HUES64 (cell line): ENCODE measurements around the gene TMEM132D.

Experiments
- H3K27ac ChIP-seq: 2 replicates; pipeline ENCODE4 v1.7.0; 2013; ENCODE audit warnings: low read depth, low read length, inconsistent platforms
- H3K27me3 ChIP-seq: 2 replicates; pipeline ENCODE4 v1.6.1; 2013; ENCODE audit warnings: mild to moderate bottlenecking, low read length; ENCODE audit not compliant: insufficient read depth
- H3K36me3 ChIP-seq: 2 replicates; pipeline ENCODE4 v1.6.1; 2013; ENCODE audit warnings: mild to moderate bottlenecking, low read length; ENCODE audit not compliant: insufficient read depth
- H3K4me1 ChIP-seq: 2 replicates; pipeline ENCODE4 v1.6.1; 2013; ENCODE audit warnings: mild to moderate bottlenecking, low read length, moderate library complexity; ENCODE audit not compliant: insufficient read depth
- H3K4me3 ChIP-seq: 2 replicates; pipeline ENCODE4 v1.5.1; 2013; ENCODE audit warnings: mild to moderate bottlenecking, low read length, moderate library complexity
- H3K9ac ChIP-seq: 2 replicates; pipeline ENCODE4 v1.6.1; 2013; ENCODE audit warnings: mild to moderate bottlenecking, low read depth, low read length
- H3K9me3 ChIP-seq: 2 replicates; pipeline ENCODE4 v1.6.1; 2013; ENCODE audit warnings: low read depth, low read length; ENCODE audit not compliant: insufficient read depth
- WGBS: fragments of 150-250, 120-280 bp; methylation state at CpG from one replicate; pipeline ENCODE4 v1.1.7; 2013; ENCODE audit warnings: missing lambda C conversion rate; 5-methylcytosine and 5-hydroxymethylcytosine counted together

TMEM132D gene

DNA sequence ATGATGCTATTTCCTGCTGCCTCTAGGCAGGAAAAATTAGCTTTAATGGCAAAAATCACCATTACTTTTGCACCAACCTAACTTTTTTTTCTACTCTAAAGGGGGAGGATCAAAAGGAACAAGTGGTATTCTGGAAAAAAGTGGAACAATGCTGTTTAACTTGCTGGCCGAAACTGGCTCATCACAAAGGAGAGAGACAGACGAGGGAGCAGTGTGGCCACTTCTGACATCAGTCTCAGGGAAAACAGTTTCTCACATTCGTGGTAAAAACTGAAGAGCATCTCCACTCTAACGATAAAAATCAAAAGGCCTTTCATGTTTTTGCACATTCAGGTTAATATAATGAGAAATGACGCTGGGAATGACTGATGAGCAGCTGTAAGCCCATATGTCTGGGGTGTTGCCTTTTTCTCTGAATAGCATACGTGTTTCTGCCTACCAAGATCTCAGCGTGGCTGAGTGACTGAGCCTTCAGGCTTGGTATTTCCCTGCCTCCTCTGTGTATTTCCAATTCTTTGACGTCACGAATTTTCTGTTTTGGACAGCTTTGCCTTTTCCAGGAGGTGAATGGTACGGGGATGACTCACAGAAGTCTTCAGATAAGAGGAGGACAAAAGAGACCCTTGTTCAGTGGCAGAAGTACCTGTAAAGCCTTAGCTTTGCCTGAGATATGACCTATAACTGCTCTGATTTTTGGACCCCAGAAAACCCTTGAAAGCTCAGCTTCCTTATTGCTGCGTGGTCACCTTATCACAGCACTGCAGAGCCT, 691.8 kb downstream of the TMEM132D start:
- no peaks in the 10 kb centered on the region for H3K27me3 ChIP-seq
- 91% methylated on average over 11 of the region's 11 CpGs for WGBS
- H3K9ac ChIP-seq: no peak overlapping the region
- no peak overlapping the region for H3K27ac ChIP-seq
- H3K4me1 ChIP-seq: no peaks in the 10 kb centered on the region
- H3K4me3 ChIP-seq: no peak overlapping the region
- no peaks in the 10 kb centered on the region for H3K36me3 ChIP-seq
- 0 out of 2 replicates have a peak, but pooled peaks cover 3% of the 10 kb centered on the region for H3K9me3 ChIP-seq

DNA sequence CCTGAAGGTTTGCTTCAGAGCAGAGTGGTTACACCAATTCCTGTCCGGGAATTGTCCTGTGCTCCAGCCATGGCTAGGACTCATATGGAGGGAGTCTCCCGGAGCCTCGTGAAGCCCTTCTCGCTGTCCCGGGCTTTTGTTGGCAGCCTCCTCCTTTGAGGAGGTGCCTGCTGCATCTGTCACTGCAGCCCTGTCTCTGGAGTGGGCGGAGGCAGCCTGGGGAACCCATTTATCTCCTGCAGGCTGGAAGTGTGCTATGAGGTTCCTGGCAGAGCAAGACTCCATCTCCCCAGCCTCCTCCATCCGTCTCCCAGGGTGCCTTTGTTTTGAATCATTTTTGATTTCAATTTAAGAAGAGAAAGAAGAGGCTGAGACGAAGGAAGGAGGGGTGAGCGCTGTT, 695.3 kb downstream of the TMEM132D start:
- no peak overlapping the region for H3K27ac ChIP-seq

DNA sequence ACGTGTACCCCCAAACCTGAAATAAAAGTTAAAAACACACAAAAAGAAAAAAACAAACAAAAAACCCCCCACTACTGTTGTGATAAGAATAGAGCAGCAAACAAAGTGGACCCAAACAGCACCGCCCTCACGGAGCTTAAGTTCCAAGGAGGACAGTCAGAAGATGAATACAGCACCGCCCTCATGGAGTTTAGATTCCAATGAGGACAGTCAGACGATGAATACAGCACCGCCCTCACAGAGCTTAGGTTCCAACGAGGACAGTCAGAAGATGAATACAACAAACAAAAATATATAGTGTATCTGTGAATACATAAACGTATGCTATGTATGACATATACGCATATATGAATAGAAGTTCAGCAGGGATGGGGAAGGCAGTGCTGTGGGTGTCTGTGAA, 696.7 kb downstream of the TMEM132D start:
- H3K4me1 ChIP-seq: no peaks in the 10 kb centered on the region
- 91% methylated on average over 8 of the region's 9 CpGs for WGBS

More for the DNA sequence above, 695.3 kb downstream of the TMEM132D start:
- Histone ChIP-seq H3K9ac (no peak overlapping the region), H3K9me3 (no peaks in the 10 kb centered on the region), H3K4me1 (no peaks in the 10 kb centered on the region), H3K36me3 (no peaks in the 10 kb centered on the region), H3K27me3 (no peaks in the 10 kb centered on the region; the same call in 1 of the 2 replicates), H3K4me3 (no peak overlapping the region)
- WGBS: 92% methylated on average over 8 of the region's 9 CpGs

DNA sequence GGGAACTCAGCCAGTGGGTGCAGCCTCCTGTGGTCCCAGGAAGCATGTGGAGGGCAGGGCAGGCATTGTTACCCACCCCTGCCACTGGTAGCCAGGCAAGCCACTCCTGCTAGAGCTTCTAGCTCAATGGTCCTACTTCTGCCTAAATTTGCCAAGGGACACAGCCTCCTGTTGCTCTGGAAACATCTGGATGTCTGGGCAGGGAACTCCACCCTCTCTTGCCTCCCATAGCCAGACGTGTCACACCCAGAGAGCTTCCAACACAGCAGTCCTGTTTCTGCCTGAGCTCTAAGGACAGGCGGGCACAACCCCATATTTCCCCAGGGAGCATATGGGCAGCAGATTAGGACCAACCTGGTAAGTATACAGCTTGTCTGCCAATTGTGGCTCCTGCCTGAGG, 700.4 kb downstream of the TMEM132D start:
- Histone ChIP-seq H3K9me3 (no peaks in the 10 kb centered on the region; the same call in 1 of the 2 replicates), H3K27me3 (no peaks in the 10 kb centered on the region; the same call in 1 of the 2 replicates), H3K4me1 (no peaks in the 10 kb centered on the region), H3K9ac (no peak overlapping the region), H3K4me3 (no peak overlapping the region), H3K36me3 (no peaks in the 10 kb centered on the region), H3K27ac (no peak overlapping the region)
- WGBS: 87% methylated on average over 2 of the region's 2 CpGs

More for the DNA sequence above, 696.7 kb downstream of the TMEM132D start:
- Histone ChIP-seq H3K9ac (no peak overlapping the region), H3K4me3 (no peak overlapping the region), H3K27ac (no peak overlapping the region), H3K36me3 (no peaks in the 10 kb centered on the region), H3K9me3 (no peaks in the 10 kb centered on the region), H3K27me3 (no peaks in the 10 kb centered on the region; the same call in 1 of the 2 replicates)

DNA sequence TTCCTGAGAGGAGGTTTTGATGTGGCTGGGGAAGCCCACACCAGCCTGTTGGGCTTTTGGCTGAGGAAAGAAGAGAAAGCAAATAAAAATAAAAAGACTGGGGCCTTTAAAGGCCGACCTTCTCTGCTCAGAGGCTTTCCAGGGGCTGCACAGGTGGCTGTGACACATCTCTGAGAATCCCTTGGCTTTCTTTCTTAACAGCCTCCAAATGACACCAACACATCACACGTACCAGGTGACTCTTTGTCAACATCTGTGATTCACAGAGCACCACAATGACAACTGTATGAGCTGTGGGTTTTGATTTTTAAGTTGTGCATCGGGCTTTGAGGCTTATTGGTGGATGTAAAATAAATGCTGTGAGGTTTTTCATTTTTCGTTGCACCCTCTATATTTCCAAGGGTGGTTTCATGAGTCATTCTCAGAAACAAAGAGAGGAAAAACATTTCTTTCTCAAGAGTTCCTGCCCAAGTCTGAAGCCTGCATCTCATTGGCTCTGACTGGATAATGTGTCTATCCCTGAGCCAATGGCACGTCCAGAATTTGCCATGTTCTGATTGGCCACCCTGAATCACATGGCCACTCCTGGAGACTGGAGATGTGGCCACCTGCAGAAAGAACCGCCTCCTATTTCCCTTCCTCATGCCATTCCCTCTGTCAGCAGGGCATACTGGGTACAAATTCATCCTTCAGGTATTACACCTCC, 701.6 kb downstream of the TMEM132D start:
- Histone ChIP-seq H3K27ac (no peak overlapping the region), H3K27me3 (no peaks in the 10 kb centered on the region; the same call in 1 of the 2 replicates), H3K9ac (no peak overlapping the region), H3K9me3 (no peaks in the 10 kb centered on the region; the same call in 1 of the 2 replicates), H3K4me1 (no peaks in the 10 kb centered on the region), H3K4me3 (no peak overlapping the region), H3K36me3 (no peaks in the 10 kb centered on the region)
- 71% methylated on average over 6 of the region's 6 CpGs for WGBS

DNA sequence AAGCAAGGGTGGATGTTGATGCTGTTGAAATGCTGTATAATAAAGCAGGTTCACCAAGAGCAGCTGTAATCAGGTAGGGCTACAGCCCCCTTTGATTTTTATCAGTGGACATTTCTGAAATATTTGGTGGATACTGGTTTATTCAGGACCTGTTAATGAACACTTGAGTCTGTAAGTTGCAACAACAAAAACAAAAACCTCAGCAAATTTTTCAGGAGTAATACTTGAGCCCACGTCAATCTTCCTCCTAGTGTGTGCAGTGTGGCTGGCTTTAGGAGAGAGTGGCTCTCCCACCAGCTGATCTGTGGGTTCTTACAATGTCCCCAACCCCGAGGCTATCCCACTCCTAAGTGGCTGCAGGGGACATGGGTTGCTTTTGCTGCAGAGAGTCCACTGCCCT, 702.8 kb downstream of the TMEM132D start:
- Histone ChIP-seq H3K27ac (no peak overlapping the region), H3K4me3 (no peak overlapping the region), H3K27me3 (no peaks in the 10 kb centered on the region; the same call in 1 of the 2 replicates), H3K9me3 (no peaks in the 10 kb centered on the region; the same call in 1 of the 2 replicates), H3K4me1 (no peaks in the 10 kb centered on the region), H3K36me3 (no peaks in the 10 kb centered on the region), H3K9ac (no peak overlapping the region)
- WGBS: 97% methylated on average over 2 of the region's 2 CpGs

DNA sequence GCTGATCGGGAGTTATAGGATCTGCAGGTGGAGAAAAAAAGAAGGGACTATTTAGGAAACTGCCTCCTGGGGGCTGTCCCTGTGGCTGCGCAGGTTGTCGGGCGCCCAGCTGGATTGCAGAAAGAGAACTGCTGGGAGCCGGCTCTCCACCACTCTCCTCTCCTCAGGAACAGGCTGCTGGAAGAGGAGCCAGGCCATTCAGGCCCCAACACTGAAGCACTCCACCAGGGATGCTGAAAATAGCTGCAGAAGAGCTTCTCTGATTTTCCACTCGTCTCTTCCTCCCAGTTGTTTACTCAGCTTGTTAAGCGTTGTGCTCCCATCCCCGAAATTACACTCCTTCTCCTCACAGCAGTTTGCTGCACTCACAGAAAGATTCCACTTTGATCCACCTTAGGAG, 703.2 kb downstream of the TMEM132D start:
- H3K4me3 ChIP-seq: no peak overlapping the region
- H3K9me3 ChIP-seq: no peaks in the 10 kb centered on the region; the same call in 1 of the 2 replicates
- no peaks in the 10 kb centered on the region; the same call in 1 of the 2 replicates for H3K27me3 ChIP-seq
- 90% methylated on average over 8 of the region's 8 CpGs for WGBS
- H3K4me1 ChIP-seq: no peaks in the 10 kb centered on the region
- no peaks in the 10 kb centered on the region for H3K36me3 ChIP-seq
- no peak overlapping the region for H3K9ac ChIP-seq
- no peak overlapping the region for H3K27ac ChIP-seq

DNA sequence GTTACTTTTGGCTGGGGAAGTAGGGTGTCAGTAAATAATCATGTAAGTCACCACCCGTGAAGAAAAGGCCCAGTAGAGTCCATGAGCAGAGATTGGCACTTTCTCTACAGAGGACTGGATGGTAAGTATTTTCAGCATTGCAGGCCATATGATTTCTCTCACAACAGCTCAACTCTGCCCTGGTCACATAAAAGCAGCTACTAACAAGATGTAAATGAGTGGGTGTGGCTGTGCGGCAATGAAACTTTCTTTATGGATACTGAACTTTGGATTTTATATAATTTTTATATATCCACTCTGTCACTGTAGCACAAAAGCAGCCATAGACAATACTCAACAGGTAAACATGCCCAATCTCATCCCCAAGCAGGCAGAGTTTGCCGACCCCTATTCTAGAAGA, 706.9 kb downstream of the TMEM132D start:
- H3K36me3 ChIP-seq: no peaks in the 10 kb centered on the region
- no peak overlapping the region for H3K27ac ChIP-seq
- H3K4me1 ChIP-seq: no peaks in the 10 kb centered on the region
- 97% methylated on average over 2 of the region's 3 CpGs for WGBS
- no peaks in the 10 kb centered on the region for H3K27me3 ChIP-seq
- H3K9ac ChIP-seq: no peak overlapping the region
- H3K4me3 ChIP-seq: no peak overlapping the region
- H3K9me3 ChIP-seq: peaks cover 4% of the 10 kb centered on the region

DNA sequence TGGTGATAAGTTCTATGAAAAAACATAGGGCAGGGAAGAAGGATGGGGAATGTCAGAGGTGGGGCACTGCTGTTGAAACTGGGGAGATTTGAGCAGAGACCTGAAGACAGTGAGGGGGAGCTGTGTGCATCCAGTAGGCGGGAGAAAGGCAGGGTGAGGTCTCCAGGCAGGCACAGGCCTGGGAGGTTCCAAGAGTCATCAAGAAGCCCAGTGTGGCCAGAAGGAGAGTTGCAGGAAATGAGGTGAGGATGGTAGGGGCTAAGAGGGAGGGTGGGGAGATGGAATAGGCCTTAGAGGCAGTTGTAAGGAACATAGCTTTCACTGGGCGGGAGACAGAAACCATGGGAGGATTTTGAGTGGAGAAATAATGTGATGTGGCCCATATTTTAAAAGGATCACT, 708.7 kb downstream of the TMEM132D start:
- Histone ChIP-seq H3K4me3 (no peak overlapping the region), H3K27ac (no peak overlapping the region), H3K36me3 (no peaks in the 10 kb centered on the region), H3K4me1 (no peaks in the 10 kb centered on the region), H3K9ac (no peak overlapping the region), H3K27me3 (no peaks in the 10 kb centered on the region), H3K9me3 (peaks cover 4% of the 10 kb centered on the region)
- 81% methylated on average over 2 of the region's 2 CpGs for WGBS

DNA sequence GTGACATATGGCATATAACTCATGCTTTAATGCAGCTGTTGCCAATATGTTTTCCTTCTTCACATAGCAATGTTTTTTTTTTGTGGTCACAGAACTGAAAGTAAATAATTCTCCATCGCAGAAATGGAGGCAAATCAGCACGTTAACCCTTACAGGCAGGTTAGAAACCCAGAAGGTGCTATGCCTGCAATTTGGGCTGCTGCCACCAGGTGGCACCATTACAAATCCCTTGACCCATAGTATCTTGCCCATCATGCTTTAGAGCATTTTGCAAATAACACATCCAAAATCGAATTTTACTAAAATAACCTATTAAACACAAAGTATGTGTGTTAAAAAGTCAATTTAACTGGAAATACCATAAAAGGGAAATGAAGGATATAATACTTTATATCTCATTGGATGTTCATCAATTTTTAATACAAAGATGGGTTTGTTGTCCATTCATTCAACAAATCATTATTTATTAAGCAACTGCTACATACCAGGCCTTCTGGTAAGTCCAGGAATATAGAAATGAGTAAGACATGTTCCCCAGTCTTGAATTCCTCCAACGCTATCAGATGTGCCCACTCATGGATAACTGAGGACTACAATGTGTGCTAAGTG, 710.5 kb downstream of the TMEM132D start:
- H3K9ac ChIP-seq: no peak overlapping the region
- no peaks in the 10 kb centered on the region for H3K27me3 ChIP-seq
- WGBS: 77% methylated on average over 3 of the region's 4 CpGs
- no peak overlapping the region for H3K4me3 ChIP-seq
- no peak overlapping the region for H3K27ac ChIP-seq
- no peaks in the 10 kb centered on the region for H3K36me3 ChIP-seq
- H3K9me3 ChIP-seq: peaks cover 4% of the 10 kb centered on the region
- no peaks in the 10 kb centered on the region for H3K4me1 ChIP-seq

DNA sequence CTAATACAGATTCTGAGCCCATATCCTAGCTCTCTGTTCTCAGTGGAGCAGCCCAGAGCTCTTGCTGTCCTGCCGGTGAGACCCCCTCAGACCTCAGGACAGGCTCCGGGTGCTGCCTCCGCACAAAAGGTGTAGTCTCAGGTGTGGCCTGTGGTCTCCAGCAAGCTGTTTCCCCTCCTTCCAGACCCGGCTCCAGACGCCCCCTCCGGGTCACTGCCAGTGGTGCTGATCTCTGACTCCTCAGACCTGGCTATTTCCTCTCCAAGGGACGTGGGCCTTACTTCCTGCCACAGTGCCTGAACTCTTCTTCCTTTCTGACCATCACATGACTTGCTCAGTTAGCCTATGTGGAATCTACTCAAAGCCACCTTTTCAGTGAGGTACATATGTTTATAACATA, 713.0 kb downstream of the TMEM132D start:
- H3K4me3 ChIP-seq: no peak overlapping the region
- 52% methylated on average over 7 of the region's 7 CpGs for WGBS

More for the DNA sequence above, 713.0 kb downstream of the TMEM132D start:
- no peak overlapping the region for H3K9ac ChIP-seq
- no peaks in the 10 kb centered on the region for H3K27me3 ChIP-seq
- no peaks in the 10 kb centered on the region for H3K36me3 ChIP-seq
- no peaks in the 10 kb centered on the region for H3K4me1 ChIP-seq
- no peak overlapping the region for H3K27ac ChIP-seq
- H3K9me3 ChIP-seq: peaks cover 4% of the 10 kb centered on the region
